Measurements from ENCODE around the gene ARL11.

ARL11 gene

GRCh38 chr13:49641801-49642291 lies 13.5 kb downstream of the ARL11 start:
- no peak overlapping the region for H3K4me3 ChIP-seq (ENCODE audit: low read depth, low read length)
- DNase-seq (ENCODE audit: low read depth): peak; percentile 47

GRCh38 chr13:49643035-49643646 lies 14.8 kb downstream of the ARL11 start:
- no peak overlapping the region for H3K4me3 ChIP-seq (ENCODE audit: low read depth, low read length)
- DNase-seq (ENCODE audit: low read depth): no peak

- no peak overlapping the region for H3K4me3 ChIP-seq (ENCODE audit: low read depth, low read length)
- DNase-seq (ENCODE audit: low read depth): no peak
Observed at GRCh38 chr13:49645451-49645850, 17.1 kb downstream of the ARL11 start.

- H3K4me3 ChIP-seq (ENCODE audit: low read depth, low read length): no peak overlapping the region
- DNase-seq (ENCODE audit: low read depth): no peak
Observed at GRCh38 chr13:49646688-49647087, 18.4 kb downstream of the ARL11 start.

GRCh38 chr13:49649244-49649962 lies 21.1 kb downstream of the ARL11 start:
- H3K4me3 ChIP-seq (ENCODE audit: low read depth, low read length): no peak overlapping the region
- DNase-seq (ENCODE audit: low read depth): peak; percentile 12

- no peak overlapping the region for H3K4me3 ChIP-seq (ENCODE audit: low read depth, low read length)
- no peak for DNase-seq (ENCODE audit: low read depth)
Observed at GRCh38 chr13:49649963-49650312, 21.6 kb downstream of the ARL11 start.

- H3K4me3 ChIP-seq (ENCODE audit: low read depth, low read length): no peak overlapping the region
- DNase-seq (ENCODE audit: low read depth): no peak
Observed at GRCh38 chr13:49651570-49652354, 23.5 kb downstream of the ARL11 start.

GRCh38 chr13:49652355-49653305 lies 24.3 kb downstream of the ARL11 start:
- H3K4me3 ChIP-seq (ENCODE audit: low read depth, low read length): no peak overlapping the region
- no peak for DNase-seq (ENCODE audit: low read depth)

- no peak overlapping the region for H3K4me3 ChIP-seq (ENCODE audit: low read depth, low read length)
- no peak for DNase-seq (ENCODE audit: low read depth)
Observed at GRCh38 chr13:49653478-49653877, 25.2 kb downstream of the ARL11 start.

GRCh38 chr13:49654011-49654410 lies 25.7 kb downstream of the ARL11 start:
- DNase-seq (ENCODE audit: low read depth): no peak
- H3K4me3 ChIP-seq (ENCODE audit: low read depth, low read length): no peak overlapping the region

GRCh38 chr13:49655906-49656305 lies 27.6 kb downstream of the ARL11 start:
- no peak for DNase-seq (ENCODE audit: low read depth)
- H3K4me3 ChIP-seq (ENCODE audit: low read depth, low read length): no peak overlapping the region

GRCh38 chr13:49657241-49657641 lies 28.9 kb downstream of the ARL11 start:
- DNase-seq (ENCODE audit: low read depth): no peak
- no peak overlapping the region for H3K4me3 ChIP-seq (ENCODE audit: low read depth, low read length)

GRCh38 chr13:49664606-49665005 lies 36.3 kb downstream of the ARL11 start:
- no peak for DNase-seq (ENCODE audit: low read depth)
- no peak overlapping the region for H3K4me3 ChIP-seq (ENCODE audit: low read depth, low read length)

- H3K4me3 ChIP-seq (ENCODE audit: low read depth, low read length): no peak overlapping the region
- DNase-seq (ENCODE audit: low read depth): no peak
Observed at GRCh38 chr13:49667773-49668172, 39.5 kb downstream of the ARL11 start.

GRCh38 chr13:49669735-49670309 lies 41.5 kb downstream of the ARL11 start:
- no peak for DNase-seq (ENCODE audit: low read depth)
- no peak overlapping the region for H3K4me3 ChIP-seq (ENCODE audit: low read depth, low read length)

- DNase-seq (ENCODE audit: low read depth): no peak
- H3K4me3 ChIP-seq (ENCODE audit: low read depth, low read length): no peak overlapping the region
Observed at GRCh38 chr13:49670828-49671227, 42.5 kb downstream of the ARL11 start.

GRCh38 chr13:49676581-49677298 lies 48.4 kb downstream of the ARL11 start:
- no peak overlapping the region for H3K4me3 ChIP-seq (ENCODE audit: low read depth, low read length)
- DNase-seq (ENCODE audit: low read depth): no peak

GRCh38 chr13:49678191-49678914 lies 50.0 kb downstream of the ARL11 start:
- no peak for DNase-seq (ENCODE audit: low read depth)
- no peak overlapping the region for H3K4me3 ChIP-seq (ENCODE audit: low read depth, low read length)
